ENCODE data around the gene TENT5C.

TENT5C gene

DNA sequence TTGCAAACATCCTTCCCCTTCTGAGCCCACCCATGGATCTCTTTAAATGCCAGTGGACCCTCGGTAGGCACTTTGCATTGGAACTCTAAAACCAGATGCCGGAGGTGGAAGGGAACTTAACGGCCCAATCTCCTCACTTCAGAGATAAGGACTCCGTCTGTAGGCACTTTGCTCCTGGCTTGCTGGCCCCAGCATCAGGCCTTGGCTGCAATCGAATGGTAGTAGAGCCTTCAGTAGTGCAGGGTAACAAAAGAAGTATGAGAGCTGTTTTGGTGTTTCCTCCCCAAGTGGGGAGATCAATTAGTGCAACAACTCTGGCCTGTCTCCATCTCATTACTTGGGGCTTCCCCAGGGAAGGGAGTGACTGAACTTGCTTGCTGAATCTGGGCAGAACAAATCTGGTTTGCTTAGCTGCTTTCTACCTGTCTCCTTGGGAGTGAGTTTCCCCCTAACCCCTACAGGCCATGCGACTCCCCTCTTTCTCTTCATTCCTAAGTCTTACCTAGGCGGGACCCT, 70.8 kb downstream of the TENT5C start:
- no peak for DNase-seq (ENCODE audit: low read depth, low spot score)

Data from activated CD4-positive, CD25-positive, alpha-beta regulatory T cell treated with anti-CD3 and anti-CD28 coated beads, Interleukin-2, amount 50 U/mL, for 16 hours (primary cell).